HG02885 (cell line): ENCODE measurements around the gene SLC25A44.
"Not testable (repeated sequence)": the region's sequence is repeated elsewhere in the genome, so short reads cannot be mapped to it uniquely, and the experiment has no call there.

ENCODE experiments used
- ATAC-seq: cut with Tn5 transposase; IDR thresholded peaks from one replicate; pipeline ENCODE4 v1.9.1; 2021; ENCODE audit warnings: mild to moderate bottlenecking; ENCODE audit not compliant: unreplicated experiment, poor library complexity

Gene SLC25A44

GRCh38 chr1:156162430-156163037, 31.4 kb upstream of the SLC25A44 start:
- no peak for ATAC-seq

DNA sequence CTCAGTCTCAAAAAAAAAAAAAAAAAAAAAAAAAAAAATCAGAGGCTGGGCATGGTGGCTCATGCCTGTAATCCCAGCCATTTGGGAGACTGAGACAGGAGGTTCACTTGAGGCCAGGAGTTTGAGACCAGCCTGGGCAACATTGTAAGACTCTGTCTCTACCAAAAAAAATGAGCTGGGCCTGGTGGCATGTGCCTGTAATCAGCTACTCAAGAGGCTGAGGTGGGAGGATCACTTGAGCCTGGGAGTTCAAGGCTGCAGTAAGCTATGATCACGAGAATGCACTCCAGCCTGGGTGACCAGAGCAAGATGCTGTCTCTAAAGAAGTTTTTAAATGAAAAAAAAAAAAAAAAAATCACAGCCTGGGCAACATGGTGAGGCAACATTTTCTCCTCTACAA, 30.2 kb upstream of the SLC25A44 start:
- ATAC-seq, result no peak

DNA sequence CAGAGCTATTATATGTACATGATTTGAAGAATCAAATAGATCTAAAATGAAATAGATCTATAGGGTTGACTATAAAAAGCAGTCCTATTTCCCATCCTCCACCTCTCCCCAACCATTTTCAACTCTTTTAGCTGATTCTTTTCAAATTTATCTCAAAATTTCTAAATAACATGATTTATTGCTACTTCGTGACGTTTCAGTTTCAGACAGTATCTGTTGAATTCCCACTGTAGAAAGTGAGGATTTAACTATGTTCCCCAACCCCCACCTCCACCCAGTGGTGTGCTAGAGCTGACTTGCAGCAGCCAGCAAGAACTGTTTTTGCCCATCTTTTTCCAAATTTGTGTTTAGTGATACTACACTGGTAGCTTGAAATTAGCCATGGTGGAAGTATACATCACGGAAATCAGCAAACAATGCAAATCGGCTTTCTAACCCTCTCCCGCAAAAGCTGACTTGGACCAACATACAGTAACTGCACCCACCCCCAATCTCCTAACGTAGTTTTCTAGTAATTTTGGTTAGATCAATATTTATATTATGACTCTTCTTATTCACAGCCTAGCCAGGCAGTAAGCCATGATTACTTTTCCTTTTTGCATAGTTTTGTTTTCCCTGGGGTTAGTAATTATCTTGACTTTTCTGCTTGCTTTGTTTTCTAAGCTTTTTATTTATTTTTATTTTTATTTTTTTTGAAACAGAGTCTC, 29.6 kb upstream of the SLC25A44 start:
- ATAC-seq, result no peak

GRCh38 chr1:156165083-156165482, 28.8 kb upstream of the SLC25A44 start:
- no peak for ATAC-seq

DNA sequence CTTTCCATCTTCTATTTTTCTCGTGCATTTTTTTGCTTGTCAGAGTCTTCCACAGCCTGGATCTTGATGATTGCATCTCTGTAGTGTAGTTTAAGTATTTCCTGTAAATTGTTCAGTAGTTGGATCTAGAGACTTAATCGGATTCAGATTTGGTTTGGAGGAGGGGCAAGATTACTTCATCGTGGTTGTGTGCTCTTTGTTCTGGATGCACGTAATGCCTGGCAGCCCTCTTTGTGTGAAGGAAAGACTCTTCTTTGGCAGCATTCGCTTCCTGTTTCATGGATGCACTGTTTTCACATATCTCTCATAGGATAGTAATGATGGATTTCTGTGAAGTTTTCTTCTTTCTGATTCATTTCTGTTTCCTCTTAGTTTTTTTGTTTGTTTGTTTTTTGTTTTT, 26.4 kb upstream of the SLC25A44 start:
- ATAC-seq, result no peak

DNA sequence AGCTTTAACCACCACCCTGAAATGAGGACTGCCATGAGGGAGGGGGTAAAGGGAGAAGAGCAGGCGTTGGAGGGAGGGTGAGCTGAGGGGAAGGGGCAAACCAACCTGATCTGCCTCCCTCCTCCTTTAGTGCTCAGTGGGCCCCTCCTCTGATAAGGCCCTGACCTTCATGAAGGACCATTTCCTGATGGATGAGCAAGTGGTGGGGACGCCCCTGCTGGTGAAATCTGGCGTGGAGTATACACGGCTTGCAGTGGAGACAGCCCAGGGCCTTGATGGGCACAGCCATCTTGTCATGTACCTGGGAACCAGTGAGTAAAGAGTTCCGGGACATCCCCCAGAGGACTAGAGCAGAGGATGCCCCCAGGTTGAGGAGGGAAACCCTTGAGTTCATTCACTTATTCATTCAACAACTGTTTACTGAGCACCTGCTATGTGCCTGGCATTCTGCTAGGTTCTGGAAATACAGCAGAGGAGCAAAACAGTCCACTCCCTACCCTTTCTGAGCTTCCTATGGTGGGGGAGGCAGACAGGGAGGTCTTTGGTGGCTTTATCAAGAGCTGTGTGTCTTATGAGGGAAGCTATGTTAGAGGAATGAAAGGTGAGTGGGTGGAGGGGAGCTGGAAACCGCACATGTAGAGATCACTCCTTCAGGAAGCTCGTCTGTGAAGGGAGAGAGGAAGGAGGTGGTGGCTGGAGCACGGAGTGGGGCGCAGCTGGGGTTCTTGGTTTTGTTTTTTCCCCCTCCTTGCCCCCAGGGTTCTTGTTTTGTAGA, 21.0 kb upstream of the SLC25A44 start:
- no peak for ATAC-seq

GRCh38 chr1:156176610-156177210, 17.2 kb upstream of the SLC25A44 start:
- ATAC-seq, result no peak

GRCh38 chr1:156177919-156178654, 15.8 kb upstream of the SLC25A44 start:
- no peak for ATAC-seq

GRCh38 chr1:156180471-156180870, 13.4 kb upstream of the SLC25A44 start:
- ATAC-seq, result no peak

DNA sequence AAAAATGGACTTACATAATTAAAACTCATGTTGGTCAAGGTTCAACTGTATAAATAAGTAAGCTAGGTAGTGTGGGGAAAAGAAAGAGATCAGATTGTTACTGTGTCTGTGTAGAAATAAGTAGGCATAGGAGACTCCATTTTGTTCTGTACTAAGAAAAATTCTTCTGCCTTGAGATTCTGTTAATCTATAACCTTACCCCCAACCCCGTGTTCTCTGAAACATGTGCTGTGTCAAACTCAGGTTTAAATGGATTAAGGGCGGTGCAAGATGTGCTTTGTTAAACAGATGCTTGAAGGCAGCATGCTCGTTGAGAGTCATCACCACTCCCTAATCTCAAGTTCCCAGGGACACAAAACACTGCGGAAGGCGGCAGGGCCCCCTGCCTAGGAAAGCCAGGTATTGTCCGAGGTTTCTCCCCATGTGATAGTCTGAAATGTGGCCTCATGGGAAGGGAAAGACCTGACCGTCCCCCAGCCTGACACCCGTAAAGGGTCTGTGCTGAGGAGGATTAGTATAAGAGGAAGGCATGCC, 12.4 kb upstream of the SLC25A44 start:
- ATAC-seq, result not testable (repeated sequence)

GRCh38 chr1:156182010-156182779, 11.7 kb upstream of the SLC25A44 start:
- not testable (repeated sequence) for ATAC-seq

DNA sequence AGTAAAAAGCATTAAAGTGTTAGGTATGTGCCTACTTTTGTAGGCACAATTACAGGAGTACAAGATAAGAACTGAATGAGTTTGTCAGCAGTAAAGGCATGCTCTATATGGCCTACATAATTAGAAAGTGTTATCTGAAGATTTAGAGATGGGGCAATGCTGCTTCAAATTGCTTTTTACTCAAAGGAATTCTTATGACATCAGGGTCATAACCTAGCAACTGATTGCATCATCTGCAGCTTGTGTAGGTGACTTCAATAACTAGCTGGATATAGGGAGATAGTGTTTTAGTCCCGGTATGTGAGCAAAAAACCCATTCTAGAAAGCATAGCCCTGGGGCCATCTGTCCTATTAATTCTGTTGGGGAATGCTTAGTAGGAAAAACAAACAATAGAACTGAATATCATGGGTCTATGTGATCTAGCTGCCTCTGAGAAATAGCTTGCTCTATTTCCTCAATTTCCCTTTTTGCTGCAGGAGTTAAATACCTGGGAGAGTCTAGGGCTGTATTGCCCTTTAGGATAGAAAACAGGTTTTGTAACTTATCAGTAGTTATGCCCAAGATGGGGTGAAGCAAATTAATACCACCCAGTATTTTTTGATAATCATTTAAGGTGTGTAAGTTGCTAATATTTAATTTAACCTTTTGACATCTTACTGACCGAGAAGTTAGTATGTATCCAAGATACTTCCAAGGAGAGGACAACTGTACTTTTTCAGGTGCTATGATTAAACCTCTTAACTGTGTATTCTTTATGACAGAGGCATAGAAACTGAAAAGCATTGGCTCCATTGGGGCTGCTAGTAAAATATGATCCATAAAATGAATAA, 7.3 kb upstream of the SLC25A44 start:
- ATAC-seq, result not testable (repeated sequence)

DNA sequence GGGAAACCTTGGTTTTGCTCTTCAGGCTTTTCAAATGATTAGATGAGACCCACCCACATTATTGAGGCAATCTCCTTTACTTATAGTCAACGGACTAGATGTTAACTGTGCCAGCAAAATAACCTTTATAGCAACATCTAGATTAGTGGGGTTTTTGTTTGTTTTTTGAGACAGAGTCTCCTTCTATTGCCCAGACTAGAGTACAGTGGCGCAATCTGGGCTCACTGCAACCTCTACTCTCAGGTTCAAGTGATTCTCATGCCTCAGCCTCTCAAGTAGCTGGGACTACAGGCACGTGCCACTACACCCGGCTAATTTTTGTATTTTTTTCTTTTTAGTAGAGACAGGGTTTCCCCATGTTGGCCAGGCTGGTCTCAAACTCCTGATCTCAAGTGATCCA, 3.6 kb upstream of the SLC25A44 start:
- ATAC-seq, result not testable (repeated sequence)

- ATAC-seq, result no peak
These were observed 2.5 kb upstream of the SLC25A44 start for GRCh38 chr1:156191292-156191964.

DNA sequence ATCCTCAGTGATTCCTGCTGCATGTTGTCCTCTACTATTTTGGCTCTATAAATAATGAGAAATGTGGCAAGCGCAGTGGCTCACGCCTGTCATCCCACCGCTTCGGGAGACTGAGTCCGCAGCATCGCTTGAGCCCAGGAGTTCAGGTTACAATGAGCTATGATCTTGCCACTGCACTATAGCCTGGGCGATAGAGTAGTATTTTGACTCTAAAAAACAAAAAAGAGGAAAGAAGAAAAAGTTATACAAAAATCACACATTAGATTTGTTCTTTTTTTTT, 756 bp upstream of the SLC25A44 start:
- no peak for ATAC-seq

- ATAC-seq, result no peak
These were observed 372 bp downstream of the SLC25A44 start for GRCh38 chr1:156194300-156194652.

- ATAC-seq, result no peak
These were observed 1.9 kb downstream of the SLC25A44 start for GRCh38 chr1:156195853-156196252.

DNA sequence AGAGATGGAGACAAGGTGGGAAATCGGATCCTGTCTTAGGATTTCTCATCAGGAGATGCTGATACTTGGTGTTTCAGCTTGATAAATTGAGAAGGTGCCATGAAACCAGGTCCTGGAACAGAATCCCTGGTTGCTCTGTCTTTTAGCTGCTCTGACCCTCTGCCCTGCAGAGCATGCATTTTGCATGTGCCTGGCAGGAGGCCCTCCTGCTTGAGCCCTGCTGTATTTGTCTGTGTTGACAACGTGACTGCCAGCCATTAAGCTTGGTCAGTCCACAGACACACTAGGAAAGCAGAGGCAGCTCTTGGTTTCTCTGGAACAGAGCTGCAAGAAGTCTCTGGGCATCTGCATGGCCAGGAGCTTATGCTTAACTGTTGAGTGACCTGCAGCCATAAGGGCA, 2.5 kb downstream of the SLC25A44 start:
- no peak for ATAC-seq
